Ovary (tissue), 9 donors: Measurements from ENCODE around the gene ANKS1B. TPM values are rescaled to one million over a fixed set of nuclear protein-coding genes. Genes with fewer than 3 reads are reported as not detected.

Experiments
- DNase-seq, 5 donors: peaks; one replicate each; pipeline ENCODE4 v3.0.0-alpha.2; 2019 to 2020
- H3K27ac ChIP-seq, 2 donors: fragments of 200-600 bp; one replicate each; pipeline versions ENCODE4 v1.5.1 to v1.8.0; 2019 to 2022
- H3K27me3 ChIP-seq: fragments of 200-600 bp; one replicate; pipeline ENCODE4 v1.8.0; 2022
- H3K36me3 ChIP-seq: fragments of 200-600 bp; sonication (generic); one replicate; pipeline ENCODE4 v1.5.1; 2019
- H3K4me1 ChIP-seq: one replicate; pipeline ENCODE4 v1.8.1; 2013; ENCODE audit warnings: mild to moderate bottlenecking, moderate library complexity; ENCODE audit not compliant: insufficient read depth
- H3K4me3 ChIP-seq: fragments of 200-600 bp; sonication (generic); one replicate; pipeline ENCODE4 v1.5.1; 2017
- H3K9me3 ChIP-seq, 2 donors: fragments of 200-600 bp in 1 of 2; sonication (generic) in 1 of 2; one replicate each; pipeline versions ENCODE4 v1.5.1 to v1.8.1; 2013 to 2019; ENCODE audit warnings: mild to moderate bottlenecking in 1 of 2, moderate library complexity in 1 of 2
- CTCF ChIP-seq, 3 donors: fragments of 450-650 bp in 2 of 3; fragments of 200-600 bp in 1 of 3; IDR thresholded peaks; one replicate each; pipeline versions ENCODE4 v1.5.1 to v1.8.0; 2016 to 2022; ENCODE audit warnings: antibody characterized with exemption in 3 of 3, mild to moderate bottlenecking in 1 of 3
- EP300 ChIP-seq: sonication (generic); formaldehyde crosslinking; IDR thresholded peaks from one replicate; pipeline ENCODE4 v1.6.1; 2017; ENCODE audit warnings: antibody characterized with exemption
- POLR2A ChIP-seq: fragments of 450-650 bp; IDR thresholded peaks from one replicate; pipeline ENCODE4 v1.6.1; 2017; ENCODE audit warnings: antibody characterized with exemption, mild to moderate bottlenecking, moderate library complexity
- WGBS, 3 donors: extraction: QIAGEN DNeasy Blood & Tissue Kit in 1 of 3; methylation state at CpG; one replicate each; pipeline versions ENCODE4 v1.1.5 to v1.1.7; 2013 to 2017; 5-methylcytosine and 5-hydroxymethylcytosine counted together
- intact Hi-C, 4 donors: fragments of 100-400 bp; cut with DNase I; formaldehyde crosslinking; loops; one replicate each; pipeline versions ENCODE4 v1.11.0 to v1.15.1; 2022 to 2023
- polyA plus RNA-seq, 2 donors: library from polyadenylated mRNA; stranded (reverse); fragments of 200-250 nt in 1 of 2; fragments of 350-450 nt in 1 of 2; fragmentation: Illumina TruSeq in 1 of 2; extraction: RNeasy Lipid Tissue Mini Kit (QIAGEN cat#74804) in 1 of 2; gene quantifications; one replicate each; pipeline ENCODE4 v1.2.3, GENCODE V29; 2013 to 2014
- total RNA-seq, 7 donors: library from RNA; depleted of rRNA in 2 of 7; stranded (reverse); fragments of >200 nt in 2 of 7; fragmentation: NEBNext Ultra II Directional in 3 of 7; extraction: Animal tissue kit (Norgen Biotek cat#: 25700) in 3 of 7; gene quantifications; one replicate each; pipeline versions ENCODE4 v1.1.0 to v1.2.4, GENCODE V29; 2016 to 2023
- donor health status: DM: no; HTN: no; CAD: no; lungs with moderate emphysema.
- donor health status: DM: no; HTN: no; CAD: no.
- donor health status: Bipolar disorder and iron deficiency.
- donor health status: DM: yes; HTN: yes; CAD: no.
- donor health status: DM: no; HTN: no; CAD: no.
- donor health status: DM: yes; HTN: yes; CAD: no.

Gene ANKS1B
- total and polyA plus RNA-seq, 9 donors = 0.80 to 34.9 (median 7.7) TPM

DNA sequence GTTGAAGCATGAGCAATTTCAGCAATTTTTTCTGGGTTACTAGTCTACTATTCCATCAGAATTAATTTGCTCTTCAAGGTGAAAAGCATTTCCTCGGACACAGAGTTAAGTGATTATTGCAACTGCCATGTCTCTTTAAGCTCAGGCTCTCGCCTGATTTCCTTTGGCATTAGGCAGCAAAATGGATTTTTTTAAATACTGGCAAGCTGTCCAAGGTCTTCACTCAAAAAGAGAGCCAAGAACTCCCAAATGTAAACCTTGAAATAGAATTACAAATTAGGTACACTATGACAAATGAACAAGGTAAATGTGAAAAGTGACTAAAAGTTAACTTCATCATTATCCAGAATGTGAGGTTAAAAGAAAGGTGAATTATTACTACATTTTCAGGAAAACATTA lies 225.3 kb downstream of the ANKS1B start:
- no peak for DNase-seq
- Histone ChIP-seq H3K27ac (no peak overlapping the region), H3K4me1 (no peaks in the 10 kb centered on the region), H3K4me3 (no peak overlapping the region), H3K36me3 (no peaks in the 10 kb centered on the region), H3K9me3 (no peaks in the 10 kb centered on the region), H3K27me3 (no peaks in the 10 kb centered on the region)
- WGBS, 3 donors = 12 to 39% (median 16%) methylated on average over 2 of the region's 2 CpGs
- intact Hi-C loops = no loop called here
- no peak for TF ChIP-seq EP300
- no peak for TF ChIP-seq CTCF (IDR thresholded peaks at IDR 0.05)
- no peak for TF ChIP-seq POLR2A

DNA sequence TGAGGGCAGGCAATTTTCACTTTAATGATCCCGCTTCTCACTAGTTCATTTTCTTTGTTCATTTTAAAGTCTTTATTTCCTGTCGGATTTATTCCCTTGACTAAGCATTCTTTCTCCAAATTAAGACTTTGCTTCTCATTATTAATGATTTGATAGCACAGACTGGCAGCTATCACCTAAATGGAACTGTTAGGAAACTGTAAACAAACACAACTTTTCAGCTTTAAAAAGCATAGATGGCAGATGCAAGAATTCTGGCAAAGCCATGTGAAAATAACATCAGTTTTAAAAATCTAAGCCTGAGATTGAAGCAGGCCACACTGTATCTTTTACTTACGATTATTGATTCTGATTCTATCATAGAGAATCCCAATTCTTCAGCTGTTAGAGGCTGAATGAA lies 225.7 kb downstream of the ANKS1B start:
- Histone ChIP-seq H3K9me3 (no peaks in the 10 kb centered on the region), H3K4me3 (no peak overlapping the region), H3K36me3 (no peaks in the 10 kb centered on the region), H3K27me3 (no peaks in the 10 kb centered on the region), H3K27ac (no peak overlapping the region), H3K4me1 (no peaks in the 10 kb centered on the region)
- intact Hi-C loops = no loop called here
- no peak for TF ChIP-seq CTCF (IDR thresholded peaks at IDR 0.05)
- no peak for TF ChIP-seq EP300
- TF ChIP-seq POLR2A = no peak
- 69 to 83% (median 73%) methylated on average over 3 of the region's 3 CpGs for WGBS, 3 donors
- DNase-seq = no peak

DNA sequence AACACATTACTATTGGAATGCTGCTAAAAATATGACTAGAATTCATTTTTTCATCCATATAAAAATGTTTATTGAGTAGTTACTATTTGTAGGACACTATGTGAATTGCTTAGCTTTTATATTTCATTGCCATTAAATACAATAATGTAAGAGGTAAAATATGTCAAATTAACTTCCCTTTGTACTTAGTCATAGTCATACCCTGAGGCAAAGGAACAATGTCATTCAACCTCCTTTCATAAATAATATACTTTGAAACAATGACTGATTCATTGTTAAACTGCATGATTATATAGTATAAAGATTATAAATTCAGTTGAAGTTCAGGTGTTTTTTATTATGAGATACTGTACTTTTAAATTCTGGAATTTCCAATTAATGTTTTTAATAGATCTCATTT lies 232.0 kb downstream of the ANKS1B start:
- H3K36me3 ChIP-seq = no peaks in the 10 kb centered on the region
- no peak for DNase-seq
- H3K27me3 ChIP-seq = no peaks in the 10 kb centered on the region
- H3K9me3 ChIP-seq = no peaks in the 10 kb centered on the region
- no peak overlapping the region for H3K4me3 ChIP-seq
- H3K27ac ChIP-seq = no peak overlapping the region
- intact Hi-C loops = no loop called here
- TF ChIP-seq POLR2A = no peak
- TF ChIP-seq EP300 = no peak
- no peak for TF ChIP-seq CTCF (IDR thresholded peaks at IDR 0.05)
- no peaks in the 10 kb centered on the region for H3K4me1 ChIP-seq

DNA sequence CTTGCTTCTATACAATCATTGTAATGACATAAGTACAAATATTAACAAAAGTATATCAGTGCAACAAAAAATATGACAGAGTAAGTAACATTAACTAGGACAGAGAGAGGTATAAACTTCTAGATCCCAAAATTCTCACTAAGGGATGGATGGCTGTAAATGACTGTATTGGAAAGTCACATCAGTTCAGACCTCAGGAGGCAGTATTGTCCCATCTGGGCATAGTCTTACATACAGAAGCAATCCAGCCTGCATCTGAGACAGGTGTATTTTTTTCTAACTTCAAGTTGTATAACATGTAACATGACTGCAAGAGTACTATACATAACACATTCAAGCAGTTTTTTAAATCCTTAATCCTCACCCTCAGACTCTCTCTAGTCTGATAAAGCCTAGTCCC lies 238.2 kb downstream of the ANKS1B start:
- TF ChIP-seq CTCF (IDR thresholded peaks at IDR 0.05) = no peak
- TF ChIP-seq EP300 = no peak
- TF ChIP-seq POLR2A = no peak
- H3K9me3 ChIP-seq = no peaks in the 10 kb centered on the region

GRCh38 chr12:99745895-99746294 lies 238.8 kb downstream of the ANKS1B start:
- H3K36me3 ChIP-seq = no peaks in the 10 kb centered on the region
- no peaks in the 10 kb centered on the region for H3K9me3 ChIP-seq
- no peak overlapping the region for H3K4me3 ChIP-seq
- H3K27me3 ChIP-seq = no peaks in the 10 kb centered on the region
- intact Hi-C loops = no loop called here
- no peak for DNase-seq
- H3K27ac ChIP-seq = no peak overlapping the region
- no peaks in the 10 kb centered on the region for H3K4me1 ChIP-seq
- 5 to 21% (median 9%) methylated on average over 2 of the region's 2 CpGs for WGBS, 3 donors
- TF ChIP-seq POLR2A (no peak), EP300 (no peak), CTCF (IDR thresholded peaks at IDR 0.05) (no peak)

More for the DNA sequence above, 238.2 kb downstream of the ANKS1B start:
- no peak for DNase-seq
- H3K4me1 ChIP-seq = no peaks in the 10 kb centered on the region
- no peak overlapping the region for H3K4me3 ChIP-seq
- no peaks in the 10 kb centered on the region for H3K36me3 ChIP-seq
- H3K27ac ChIP-seq = no peak overlapping the region
- H3K27me3 ChIP-seq = no peaks in the 10 kb centered on the region
- intact Hi-C loops = no loop called here
